Endothelial cell of umbilical vein (primary cell): Measurements from ENCODE around the gene DLG5. TPM values are rescaled to one million over a fixed set of nuclear protein-coding genes. Genes with fewer than 3 reads are reported as not detected.

Experiments
- BruUV-seq: library from RNA; stranded (reverse); fragments of 400-500 nt; replicated peaks from 2 replicates; lab custom pipeline; 2021; lab: Mats Ljungman, UMichigan
- CTCF ChIA-PET: fragments of 300-600, 350-600 bp; sonication (Branson Sonifier 250); formaldehyde crosslinking; loops from one replicate; lab custom pipeline; 2021; ENCODE audit warnings: antibody characterized with exemption, inconsistent platforms; lab: Charles Lee
- POLR2A ChIA-PET: fragments of 300-600, 350-600 bp; sonication (Branson Sonifier 250); formaldehyde crosslinking; loops from one replicate; lab custom pipeline; 2021; ENCODE audit warnings: antibody characterized with exemption, inconsistent platforms; lab: Charles Lee
- DNase-seq: peaks from one replicate; pipeline ENCODE4 v3.0.0-alpha.2; 2011; ENCODE audit warnings: low read depth, low spot score
- FAIRE-seq: peaks from 2 replicates; lab custom pipeline; 2011; peaks lifted over from hg19 to GRCh38; lab: Jason Lieb, UNC
- H2AFZ ChIP-seq: 2 replicates; pipeline ENCODE4 v1.6.0; 2012; ENCODE audit warnings: low read depth, low read length, control low read depth, inconsistent platforms
- H3K27ac ChIP-seq: 2 replicates; pipeline ENCODE4 v1.5.1; 2011; ENCODE audit warnings: low read depth, mild to moderate bottlenecking, control low read depth, low read length, moderate library complexity; ENCODE audit not compliant: insufficient read depth
- H3K27me3 ChIP-seq, 2 experiments: 2 replicates each; pipeline versions ENCODE4 v1.6.0 to v1.6.1; 2011; ENCODE audit warnings: low read length in 2 of 2, mixed read lengths in 1 of 2; ENCODE audit not compliant: control insufficient read depth in 2 of 2, insufficient read depth in 2 of 2
- H3K36me3 ChIP-seq, 2 experiments: 2 replicates in 1 of 2; 3 replicates in 1 of 2; pipeline ENCODE4 v1.5.1; 2011; ENCODE audit warnings: low read length in 2 of 2, mild to moderate bottlenecking in 1 of 2, moderate library complexity in 1 of 2; ENCODE audit not compliant: control insufficient read depth in 2 of 2, insufficient read depth in 2 of 2; ENCODE audit errors: extremely low read depth in 1 of 2
- H3K4me1 ChIP-seq: 3 replicates; pipeline ENCODE4 v1.5.1; 2011; ENCODE audit warnings: mild to moderate bottlenecking, low read length; ENCODE audit not compliant: control insufficient read depth, insufficient read depth; ENCODE audit errors: extremely low read depth
- H3K4me2 ChIP-seq: 2 replicates; pipeline ENCODE4 v1.6.1; 2011; ENCODE audit warnings: low read length, control low read depth, mixed read lengths; ENCODE audit not compliant: insufficient read depth
- H3K4me3 ChIP-seq, 3 experiments: fragments of 200-600 bp in 1 of 3; sonication (generic), shearing (Covaris generic) in 1 of 3; replicated peaks in 1 of 3; 2 replicates each; pipeline ENCODE4 v1.5.1; 2011 to 2016; ENCODE audit warnings: control low read depth in 3 of 3, low read length in 3 of 3, mild to moderate bottlenecking in 2 of 3, inconsistent platforms in 1 of 3, low read depth in 1 of 3, moderate library complexity in 1 of 3; ENCODE audit not compliant: insufficient read depth in 1 of 3
- H3K79me2 ChIP-seq: 2 replicates; pipeline ENCODE4 v1.6.0; 2012; ENCODE audit warnings: low read length, inconsistent platforms; ENCODE audit not compliant: control insufficient read depth, insufficient read depth
- H3K9ac ChIP-seq: replicated peaks from 2 replicates; pipeline ENCODE3; 2011; ENCODE audit warnings: low read length, control low read depth; ENCODE audit not compliant: insufficient read depth; ENCODE audit errors: extremely low read depth
- H3K9me1 ChIP-seq: replicated peaks from 3 replicates; pipeline ENCODE4 v1.6.0; 2011; ENCODE audit warnings: mild to moderate bottlenecking, low read length; ENCODE audit not compliant: control insufficient read depth, insufficient read depth; ENCODE audit errors: extremely low read depth
- H3K9me3 ChIP-seq: replicated peaks from 2 replicates; pipeline ENCODE4 v1.5.1; 2012; ENCODE audit warnings: low read length, inconsistent platforms; ENCODE audit not compliant: control insufficient read depth, insufficient read depth
- H4K20me1 ChIP-seq: replicated peaks from 2 replicates; pipeline ENCODE3; 2011; ENCODE audit warnings: mild to moderate bottlenecking, low read length; ENCODE audit not compliant: control insufficient read depth, insufficient read depth; ENCODE audit errors: extremely low read depth
- EZH2 ChIP-seq: IDR thresholded peaks from 2 replicates; pipeline ENCODE4 v1.6.1; 2012; ENCODE audit warnings: borderline replicate concordance, low read depth, mild to moderate bottlenecking, moderate library complexity, low read length, inconsistent platforms; ENCODE audit not compliant: severe bottlenecking
- FOS ChIP-seq: IDR thresholded peaks from 2 replicates; pipeline ENCODE4 v1.6.1; 2011; ENCODE audit warnings: mild to moderate bottlenecking, low read length, moderate library complexity, borderline replicate concordance; ENCODE audit not compliant: insufficient read depth
- GATA2 ChIP-seq: IDR thresholded peaks from 2 replicates; pipeline ENCODE4 v1.7.0; 2011; ENCODE audit warnings: low read depth, mild to moderate bottlenecking, moderate library complexity, mixed read lengths, low read length; ENCODE audit not compliant: insufficient read length, insufficient read depth
- JUN ChIP-seq: IDR thresholded peaks from 2 replicates; pipeline ENCODE4 v1.6.1; 2011; ENCODE audit warnings: borderline replicate concordance, low read depth; ENCODE audit not compliant: insufficient read length, insufficient read depth
- MYC ChIP-seq: IDR thresholded peaks from one replicate; pipeline ENCODE4 v1.6.1; 2011; ENCODE audit warnings: mild to moderate bottlenecking, low read depth, low read length
- POLR2A ChIP-seq: IDR thresholded peaks from 2 replicates; pipeline ENCODE4 v1.6.1; 2012; ENCODE audit warnings: low read depth, mild to moderate bottlenecking, control low read depth, low read length
- POLR2AphosphoS5 ChIP-seq: IDR thresholded peaks from 2 replicates; pipeline ENCODE4 v1.6.1; 2012; ENCODE audit warnings: low read depth, mild to moderate bottlenecking, control low read depth, low read length, moderate library complexity; ENCODE audit not compliant: insufficient read depth
- dilution Hi-C: fragments of 300-500 bp; cut with MboI; formaldehyde crosslinking; loops from one replicate; pipeline ENCODE4 v1.15.0; 2019; ENCODE audit warnings: low sequenced_read_pairs; ENCODE audit not compliant: extremely low pct_ligation_motif_present
- intact Hi-C: fragments of 100-400 bp; cut with micrococcal nuclease; formaldehyde crosslinking; loops from one replicate; pipeline ENCODE4 v1.10.0; 2022
- polyA plus RNA-seq, 4 experiments: library from polyadenylated mRNA; depleted of rRNA in 3 of 4; stranded (reverse) in 3 of 4; unstranded in 1 of 4; fragments of >200 nt; gene quantifications; 2 replicates each; pipeline versions ENCODE4 v1.2.1 to v1.2.3, GENCODE V29; 2011 to 2012; ENCODE audit warnings: missing spikeins in 1 of 4
- total RNA-seq: library from RNA; stranded (reverse); gene quantifications from 2 replicates; pipeline ENCODE4 v1.2.3, GENCODE V29; 2021
- TF ChIP-seq, protein P1 (sequence below): IDR thresholded peaks from 2 replicates; pipeline ENCODE4 v1.6.1; 2011; ENCODE audit not compliant: insufficient read depth, insufficient read length
- TF ChIP-seq, protein P2 (sequence below), 2 donors: IDR thresholded peaks; 1 replicate in 1 of 2; 2 replicates in 1 of 2; pipeline ENCODE4 v1.5.1; 2011; ENCODE audit warnings: low read length in 2 of 2, mild to moderate bottlenecking in 2 of 2, moderate library complexity in 2 of 2, control low read depth in 1 of 2, inconsistent platforms in 1 of 2, low read depth in 1 of 2; ENCODE audit not compliant: insufficient read depth in 1 of 2; ENCODE audit errors: extremely low read depth in 1 of 2

Gene DLG5
- total and polyA plus RNA-seq, 2 donors (not counting 3 experiments of a cell fraction or from before 2014, with no cell fraction given) = 12.3 to 24.9 TPM

DNA sequence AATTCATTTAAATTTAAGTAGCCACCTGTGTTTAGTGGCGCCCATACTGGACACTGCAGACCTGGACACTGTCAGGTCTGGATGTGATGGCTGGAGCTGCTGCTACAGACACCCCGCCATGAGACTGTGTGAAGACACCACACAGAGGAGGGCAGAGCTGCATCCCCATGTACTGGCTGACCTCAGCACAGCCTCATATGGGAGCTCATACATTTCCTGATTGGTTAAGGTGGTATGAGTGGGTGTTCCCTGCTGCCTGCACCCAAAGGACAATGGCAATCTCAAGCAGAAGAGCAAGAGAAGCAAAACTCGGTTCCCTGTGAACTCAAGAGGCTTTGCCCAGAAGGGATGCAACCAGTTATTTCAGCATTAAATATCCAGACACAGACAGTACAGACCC lies 60.0 kb downstream of the DLG5 start:
- Histone ChIP-seq H3K27me3 (no peaks in the 10 kb centered on the region), H2AFZ (no peak overlapping the region), H3K4me2 (no peak overlapping the region), H3K9ac (no peak overlapping the region), H3K9me3 (no peaks in the 10 kb centered on the region), H3K27ac (no peak overlapping the region), H3K36me3 (peaks cover 0 to 3% of the 10 kb centered on the region in 2 experiments), H3K4me3 (no peak overlapping the region), H3K9me1 (no peaks in the 10 kb centered on the region), H4K20me1 (no peaks in the 10 kb centered on the region), H3K4me1 (no peaks in the 10 kb centered on the region), H3K79me2 (no peaks in the 10 kb centered on the region)
- BruUV-seq = no TSS peak
- TF ChIP-seq EZH2 = no peak
- TF ChIP-seq JUN = no peak
- TF ChIP-seq, protein P1, sequence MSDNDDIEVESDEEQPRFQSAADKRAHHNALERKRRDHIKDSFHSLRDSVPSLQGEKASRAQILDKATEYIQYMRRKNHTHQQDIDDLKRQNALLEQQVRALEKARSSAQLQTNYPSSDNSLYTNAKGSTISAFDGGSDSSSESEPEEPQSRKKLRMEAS = no peak
- TF ChIP-seq, protein P2, sequence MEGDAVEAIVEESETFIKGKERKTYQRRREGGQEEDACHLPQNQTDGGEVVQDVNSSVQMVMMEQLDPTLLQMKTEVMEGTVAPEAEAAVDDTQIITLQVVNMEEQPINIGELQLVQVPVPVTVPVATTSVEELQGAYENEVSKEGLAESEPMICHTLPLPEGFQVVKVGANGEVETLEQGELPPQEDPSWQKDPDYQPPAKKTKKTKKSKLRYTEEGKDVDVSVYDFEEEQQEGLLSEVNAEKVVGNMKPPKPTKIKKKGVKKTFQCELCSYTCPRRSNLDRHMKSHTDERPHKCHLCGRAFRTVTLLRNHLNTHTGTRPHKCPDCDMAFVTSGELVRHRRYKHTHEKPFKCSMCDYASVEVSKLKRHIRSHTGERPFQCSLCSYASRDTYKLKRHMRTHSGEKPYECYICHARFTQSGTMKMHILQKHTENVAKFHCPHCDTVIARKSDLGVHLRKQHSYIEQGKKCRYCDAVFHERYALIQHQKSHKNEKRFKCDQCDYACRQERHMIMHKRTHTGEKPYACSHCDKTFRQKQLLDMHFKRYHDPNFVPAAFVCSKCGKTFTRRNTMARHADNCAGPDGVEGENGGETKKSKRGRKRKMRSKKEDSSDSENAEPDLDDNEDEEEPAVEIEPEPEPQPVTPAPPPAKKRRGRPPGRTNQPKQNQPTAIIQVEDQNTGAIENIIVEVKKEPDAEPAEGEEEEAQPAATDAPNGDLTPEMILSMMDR (IDR thresholded peaks at IDR 0.05; ENCODE audit: extremely low read depth in 1 of 2, insufficient read depth in 1 of 2, low read depth in 1 of 2, low read length in 2 of 2) = no peak
- TF ChIP-seq FOS = no peak
- TF ChIP-seq GATA2 = no peak
- TF ChIP-seq POLR2A = no peak
- no peak for TF ChIP-seq MYC
- no peak for TF ChIP-seq POLR2AphosphoS5
- intact Hi-C loops (no loop called here), dilution Hi-C loops (no loop called here)
- ChIA-PET CTCF (no interaction called here), POLR2A (no interaction called here)
- DNase-seq (no peak), FAIRE-seq (no peak)
